Large intestine (tissue), 3 donors: Measurements from ENCODE around the gene SLC12A5. TPM values are rescaled to one million over a fixed set of nuclear protein-coding genes. Genes with fewer than 3 reads are reported as not detected.

Experiments
- DNase-seq, 2 donors: peaks; one replicate each; pipeline versions ENCODE4 v3.0.0 to v3.0.0-alpha.2; 2013
- H3K27ac ChIP-seq: one replicate; pipeline ENCODE4 v1.5.1; 2013; ENCODE audit warnings: low read length
- H3K27me3 ChIP-seq: 2 replicates; pipeline ENCODE4 v1.6.1; 2013; ENCODE audit warnings: low read length; ENCODE audit not compliant: control insufficient read depth, insufficient read depth
- H3K36me3 ChIP-seq: 2 replicates; pipeline ENCODE4 v1.6.1; 2013; ENCODE audit warnings: low read length; ENCODE audit not compliant: control insufficient read depth, insufficient read depth
- H3K4me1 ChIP-seq: one replicate; pipeline ENCODE4 v1.6.1; 2013; ENCODE audit warnings: low read length; ENCODE audit not compliant: control insufficient read depth, insufficient read depth
- H3K4me3 ChIP-seq: one replicate; pipeline ENCODE4 v1.5.1; 2013; ENCODE audit warnings: low read length
- H3K9me3 ChIP-seq: one replicate; pipeline ENCODE4 v1.6.1; 2013; ENCODE audit warnings: mild to moderate bottlenecking, low read depth, low read length, moderate library complexity; ENCODE audit not compliant: control insufficient read depth
- WGBS: methylation state at CpG from one replicate; pipeline ENCODE4 v1.1.5; 2013; ENCODE audit warnings: low lambda C conversion rate; ENCODE audit not compliant: insufficient coverage; 5-methylcytosine and 5-hydroxymethylcytosine counted together
- polyA plus RNA-seq: library from polyadenylated mRNA; unstranded; fragments of 120-200 nt; gene quantifications from one replicate; pipeline ENCODE4 v1.2.1, GENCODE V29; 2013

The SLC12A5 gene
- polyA plus RNA-seq, 1 donor, result 3.5 TPM

- no peak overlapping the region for H3K4me3 ChIP-seq
- no peaks in the 10 kb centered on the region for H3K9me3 ChIP-seq
- H3K36me3 ChIP-seq, result no peaks in the 10 kb centered on the region
- DNase-seq, result no peak
- no peak overlapping the region for H3K27ac ChIP-seq
- WGBS, result 74% methylated on average over 6 of the region's 6 CpGs
- H3K4me1 ChIP-seq, result no peaks in the 10 kb centered on the region
- H3K27me3 ChIP-seq, result peaks cover 36% of the 10 kb centered on the region
Measured at GRCh38 chr20:46107061-46107460, 78.0 kb downstream of the SLC12A5 start.

GRCh38 chr20:46108435-46108841 is 79.4 kb downstream of the SLC12A5 start:
- Histone ChIP-seq H3K4me3 (no peak overlapping the region), H3K9me3 (no peaks in the 10 kb centered on the region), H3K36me3 (no peaks in the 10 kb centered on the region), H3K27ac (no peak overlapping the region), H3K4me1 (no peaks in the 10 kb centered on the region), H3K27me3 (peaks cover 48% of the 10 kb centered on the region)
- no CpG with 5 or more reads among the region's 5 CpGs for WGBS
- DNase-seq, result no peak

GRCh38 chr20:46108976-46109375 is 80.0 kb downstream of the SLC12A5 start:
- DNase-seq, result no peak
- Histone ChIP-seq H3K4me3 (no peak overlapping the region), H3K27ac (no peak overlapping the region), H3K9me3 (no peaks in the 10 kb centered on the region), H3K27me3 (peaks cover 53% of the 10 kb centered on the region), H3K36me3 (no peaks in the 10 kb centered on the region), H3K4me1 (no peaks in the 10 kb centered on the region)
- 100% methylated on average over 1 of the region's 14 CpGs for WGBS

Other genes starting within 250 kb of the SLC12A5 start
- 0.57 TPM for gene WFDC3, start 237.3 kb upstream of the SLC12A5 start, polyA plus RNA-seq
- 27.1 TPM for gene DNTTIP1, start 237.3 kb upstream of the SLC12A5 start, polyA plus RNA-seq
- gene UBE2C, start 216.6 kb upstream of the SLC12A5 start, polyA plus RNA-seq, result 35.6 TPM
- 10.9 TPM for gene TNNC2, start 201.9 kb upstream of the SLC12A5 start, polyA plus RNA-seq
- 11.1 TPM for gene SNX21, start 195.4 kb upstream of the SLC12A5 start, polyA plus RNA-seq
- gene ACOT8, start 171.8 kb upstream of the SLC12A5 start, polyA plus RNA-seq, result 26.5 TPM
- gene ZSWIM3, start 171.6 kb upstream of the SLC12A5 start, polyA plus RNA-seq, result 6.5 TPM
- gene ZSWIM1, start 148.0 kb upstream of the SLC12A5 start, polyA plus RNA-seq, result 17.3 TPM
- gene SPATA25, start 141.6 kb upstream of the SLC12A5 start, polyA plus RNA-seq, result 17.3 TPM
- gene NEURL2, start 138.0 kb upstream of the SLC12A5 start, polyA plus RNA-seq, result 15.6 TPM
- 851 TPM for gene CTSA, start 137.9 kb upstream of the SLC12A5 start, polyA plus RNA-seq
- gene PLTP, start 117.1 kb upstream of the SLC12A5 start, polyA plus RNA-seq, result 25.2 TPM
- 28.1 TPM for gene PCIF1, start 94.5 kb upstream of the SLC12A5 start, polyA plus RNA-seq
- gene ZNF335, start 57.0 kb upstream of the SLC12A5 start, polyA plus RNA-seq, result 13.4 TPM
- gene MMP9, start 20.3 kb upstream of the SLC12A5 start, polyA plus RNA-seq, result 1.6 TPM
- gene NCOA5, start 60.7 kb downstream of the SLC12A5 start, polyA plus RNA-seq, result 38.9 TPM
- gene CD40, start 89.1 kb downstream of the SLC12A5 start, polyA plus RNA-seq, result 2.8 TPM